Neural progenitor cell (in vitro differentiated cells): ENCODE measurements around the gene NR4A3.

Source experiments
- EZH2 ChIP-seq: fragments of 200-600 bp; sonication (generic); IDR thresholded peaks from 2 replicates; pipeline ENCODE4 v1.6.1; 2017; ENCODE audit warnings: antibody characterized with exemption, mild to moderate bottlenecking, moderate library complexity
- EZH2phosphoT487 ChIP-seq: fragments of 200-600 bp; sonication (generic); IDR thresholded peaks from 2 replicates; pipeline ENCODE4 v1.6.1; 2017; ENCODE audit warnings: antibody characterized with exemption
- TF ChIP-seq, protein P1 (sequence below): fragments of 200-600 bp; sonication (generic); IDR thresholded peaks from 2 replicates; pipeline ENCODE4 v1.5.1; 2017; ENCODE audit warnings: antibody characterized with exemption, mild to moderate bottlenecking

DNA sequence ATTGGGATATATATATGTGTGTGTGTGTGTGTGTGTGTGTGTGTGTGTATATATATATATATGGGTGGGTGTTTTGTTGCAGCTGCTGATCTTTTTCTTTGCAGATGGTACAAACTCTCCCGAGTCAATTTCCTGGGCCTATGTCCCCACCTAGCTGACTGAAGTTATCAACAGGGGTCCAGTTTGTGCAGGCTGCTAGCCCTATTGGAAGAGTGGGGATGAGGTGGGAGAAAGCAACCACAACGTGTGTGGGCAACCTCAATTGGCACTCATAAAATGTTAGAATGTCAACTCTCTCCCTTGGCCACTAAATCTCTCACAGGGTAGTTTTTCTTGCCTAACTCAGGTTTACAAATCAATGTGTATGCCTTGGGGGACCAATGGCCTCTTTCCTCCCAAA, 5.6 kb downstream of the NR4A3 start:
- TF ChIP-seq, protein P1, sequence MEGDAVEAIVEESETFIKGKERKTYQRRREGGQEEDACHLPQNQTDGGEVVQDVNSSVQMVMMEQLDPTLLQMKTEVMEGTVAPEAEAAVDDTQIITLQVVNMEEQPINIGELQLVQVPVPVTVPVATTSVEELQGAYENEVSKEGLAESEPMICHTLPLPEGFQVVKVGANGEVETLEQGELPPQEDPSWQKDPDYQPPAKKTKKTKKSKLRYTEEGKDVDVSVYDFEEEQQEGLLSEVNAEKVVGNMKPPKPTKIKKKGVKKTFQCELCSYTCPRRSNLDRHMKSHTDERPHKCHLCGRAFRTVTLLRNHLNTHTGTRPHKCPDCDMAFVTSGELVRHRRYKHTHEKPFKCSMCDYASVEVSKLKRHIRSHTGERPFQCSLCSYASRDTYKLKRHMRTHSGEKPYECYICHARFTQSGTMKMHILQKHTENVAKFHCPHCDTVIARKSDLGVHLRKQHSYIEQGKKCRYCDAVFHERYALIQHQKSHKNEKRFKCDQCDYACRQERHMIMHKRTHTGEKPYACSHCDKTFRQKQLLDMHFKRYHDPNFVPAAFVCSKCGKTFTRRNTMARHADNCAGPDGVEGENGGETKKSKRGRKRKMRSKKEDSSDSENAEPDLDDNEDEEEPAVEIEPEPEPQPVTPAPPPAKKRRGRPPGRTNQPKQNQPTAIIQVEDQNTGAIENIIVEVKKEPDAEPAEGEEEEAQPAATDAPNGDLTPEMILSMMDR, result no peak
- TF ChIP-seq EZH2, result no peak
- TF ChIP-seq EZH2phosphoT487, result no peak
